Astrocyte (in vitro differentiated cells and primary cell): ENCODE measurements around the gene NUDT14.

Experiments used
- CTCF ChIP-seq: IDR thresholded peaks from 2 replicates; pipeline ENCODE4 v1.5.1; 2011; ENCODE audit warnings: low read depth, mild to moderate bottlenecking, inconsistent platforms, low read length, moderate library complexity; ENCODE audit not compliant: insufficient read depth
- EZH2 ChIP-seq: IDR thresholded peaks from 2 replicates; pipeline ENCODE4 v1.6.1; 2012; ENCODE audit warnings: mild to moderate bottlenecking, low read length, inconsistent platforms; ENCODE audit not compliant: insufficient read depth

- TF ChIP-seq CTCF (no peak), EZH2 (no peak)
Observed at GRCh38 chr14:105178069-105178867, 2.8 kb downstream of the NUDT14 start.
